Endothelial cell of umbilical vein (primary cell): Measurements from ENCODE around the gene DLEU7. TPM values are rescaled to one million over a fixed set of nuclear protein-coding genes. Genes with fewer than 3 reads are reported as not detected.

Experiments used
- BruUV-seq: library from RNA; stranded (reverse); fragments of 400-500 nt; replicated peaks from 2 replicates; lab custom pipeline; 2021; lab: Mats Ljungman, UMichigan
- CTCF ChIA-PET: fragments of 300-600, 350-600 bp; sonication (Branson Sonifier 250); formaldehyde crosslinking; loops from one replicate; lab custom pipeline; 2021; ENCODE audit warnings: antibody characterized with exemption, inconsistent platforms; lab: Charles Lee
- POLR2A ChIA-PET: fragments of 300-600, 350-600 bp; sonication (Branson Sonifier 250); formaldehyde crosslinking; loops from one replicate; lab custom pipeline; 2021; ENCODE audit warnings: antibody characterized with exemption, inconsistent platforms; lab: Charles Lee
- DNase-seq: peaks from one replicate; pipeline ENCODE4 v3.0.0-alpha.2; 2011; ENCODE audit warnings: low read depth, low spot score
- FAIRE-seq: peaks from 2 replicates; lab custom pipeline; 2011; peaks lifted over from hg19 to GRCh38; lab: Jason Lieb, UNC
- H2AFZ ChIP-seq: 2 replicates; pipeline ENCODE4 v1.6.0; 2012; ENCODE audit warnings: low read depth, low read length, control low read depth, inconsistent platforms
- H3K27ac ChIP-seq: 2 replicates; pipeline ENCODE4 v1.5.1; 2011; ENCODE audit warnings: low read depth, mild to moderate bottlenecking, control low read depth, low read length, moderate library complexity; ENCODE audit not compliant: insufficient read depth
- H3K27me3 ChIP-seq, 2 experiments: 2 replicates each; pipeline versions ENCODE4 v1.6.0 to v1.6.1; 2011; ENCODE audit warnings: low read length in 2 of 2, mixed read lengths in 1 of 2; ENCODE audit not compliant: control insufficient read depth in 2 of 2, insufficient read depth in 2 of 2
- H3K36me3 ChIP-seq, 2 experiments: 2 replicates in 1 of 2; 3 replicates in 1 of 2; pipeline ENCODE4 v1.5.1; 2011; ENCODE audit warnings: low read length in 2 of 2, mild to moderate bottlenecking in 1 of 2, moderate library complexity in 1 of 2; ENCODE audit not compliant: control insufficient read depth in 2 of 2, insufficient read depth in 2 of 2; ENCODE audit errors: extremely low read depth in 1 of 2
- H3K4me1 ChIP-seq: 3 replicates; pipeline ENCODE4 v1.5.1; 2011; ENCODE audit warnings: mild to moderate bottlenecking, low read length; ENCODE audit not compliant: control insufficient read depth, insufficient read depth; ENCODE audit errors: extremely low read depth
- H3K4me2 ChIP-seq: 2 replicates; pipeline ENCODE4 v1.6.1; 2011; ENCODE audit warnings: low read length, control low read depth, mixed read lengths; ENCODE audit not compliant: insufficient read depth
- H3K4me3 ChIP-seq, 3 experiments: fragments of 200-600 bp in 1 of 3; sonication (generic), shearing (Covaris generic) in 1 of 3; replicated peaks in 1 of 3; 2 replicates each; pipeline ENCODE4 v1.5.1; 2011 to 2016; ENCODE audit warnings: control low read depth in 3 of 3, low read length in 3 of 3, mild to moderate bottlenecking in 2 of 3, inconsistent platforms in 1 of 3, low read depth in 1 of 3, moderate library complexity in 1 of 3; ENCODE audit not compliant: insufficient read depth in 1 of 3
- H3K79me2 ChIP-seq: 2 replicates; pipeline ENCODE4 v1.6.0; 2012; ENCODE audit warnings: low read length, inconsistent platforms; ENCODE audit not compliant: control insufficient read depth, insufficient read depth
- H3K9ac ChIP-seq: replicated peaks from 2 replicates; pipeline ENCODE3; 2011; ENCODE audit warnings: low read length, control low read depth; ENCODE audit not compliant: insufficient read depth; ENCODE audit errors: extremely low read depth
- H3K9me1 ChIP-seq: replicated peaks from 3 replicates; pipeline ENCODE4 v1.6.0; 2011; ENCODE audit warnings: mild to moderate bottlenecking, low read length; ENCODE audit not compliant: control insufficient read depth, insufficient read depth; ENCODE audit errors: extremely low read depth
- H3K9me3 ChIP-seq: replicated peaks from 2 replicates; pipeline ENCODE4 v1.5.1; 2012; ENCODE audit warnings: low read length, inconsistent platforms; ENCODE audit not compliant: control insufficient read depth, insufficient read depth
- H4K20me1 ChIP-seq: replicated peaks from 2 replicates; pipeline ENCODE3; 2011; ENCODE audit warnings: mild to moderate bottlenecking, low read length; ENCODE audit not compliant: control insufficient read depth, insufficient read depth; ENCODE audit errors: extremely low read depth
- EZH2 ChIP-seq: IDR thresholded peaks from 2 replicates; pipeline ENCODE4 v1.6.1; 2012; ENCODE audit warnings: borderline replicate concordance, low read depth, mild to moderate bottlenecking, moderate library complexity, low read length, inconsistent platforms; ENCODE audit not compliant: severe bottlenecking
- FOS ChIP-seq: IDR thresholded peaks from 2 replicates; pipeline ENCODE4 v1.6.1; 2011; ENCODE audit warnings: mild to moderate bottlenecking, low read length, moderate library complexity, borderline replicate concordance; ENCODE audit not compliant: insufficient read depth
- GATA2 ChIP-seq: IDR thresholded peaks from 2 replicates; pipeline ENCODE4 v1.7.0; 2011; ENCODE audit warnings: low read depth, mild to moderate bottlenecking, moderate library complexity, mixed read lengths, low read length; ENCODE audit not compliant: insufficient read length, insufficient read depth
- JUN ChIP-seq: IDR thresholded peaks from 2 replicates; pipeline ENCODE4 v1.6.1; 2011; ENCODE audit warnings: borderline replicate concordance, low read depth; ENCODE audit not compliant: insufficient read length, insufficient read depth
- MYC ChIP-seq: IDR thresholded peaks from one replicate; pipeline ENCODE4 v1.6.1; 2011; ENCODE audit warnings: mild to moderate bottlenecking, low read depth, low read length
- POLR2A ChIP-seq: IDR thresholded peaks from 2 replicates; pipeline ENCODE4 v1.6.1; 2012; ENCODE audit warnings: low read depth, mild to moderate bottlenecking, control low read depth, low read length
- POLR2AphosphoS5 ChIP-seq: IDR thresholded peaks from 2 replicates; pipeline ENCODE4 v1.6.1; 2012; ENCODE audit warnings: low read depth, mild to moderate bottlenecking, control low read depth, low read length, moderate library complexity; ENCODE audit not compliant: insufficient read depth
- dilution Hi-C: fragments of 300-500 bp; cut with MboI; formaldehyde crosslinking; loops from one replicate; pipeline ENCODE4 v1.15.0; 2019; ENCODE audit warnings: low sequenced_read_pairs; ENCODE audit not compliant: extremely low pct_ligation_motif_present
- intact Hi-C: fragments of 100-400 bp; cut with micrococcal nuclease; formaldehyde crosslinking; loops from one replicate; pipeline ENCODE4 v1.10.0; 2022
- polyA plus RNA-seq, 4 experiments: library from polyadenylated mRNA; depleted of rRNA in 3 of 4; stranded (reverse) in 3 of 4; unstranded in 1 of 4; fragments of >200 nt; gene quantifications; 2 replicates each; pipeline versions ENCODE4 v1.2.1 to v1.2.3, GENCODE V29; 2011 to 2012; ENCODE audit warnings: missing spikeins in 1 of 4
- total RNA-seq: library from RNA; stranded (reverse); gene quantifications from 2 replicates; pipeline ENCODE4 v1.2.3, GENCODE V29; 2021
- TF ChIP-seq, protein P1 (sequence below): IDR thresholded peaks from 2 replicates; pipeline ENCODE4 v1.6.1; 2011; ENCODE audit not compliant: insufficient read depth, insufficient read length
- TF ChIP-seq, protein P2 (sequence below), 2 donors: IDR thresholded peaks; 1 replicate in 1 of 2; 2 replicates in 1 of 2; pipeline ENCODE4 v1.5.1; 2011; ENCODE audit warnings: low read length in 2 of 2, mild to moderate bottlenecking in 2 of 2, moderate library complexity in 2 of 2, control low read depth in 1 of 2, inconsistent platforms in 1 of 2, low read depth in 1 of 2; ENCODE audit not compliant: insufficient read depth in 1 of 2; ENCODE audit errors: extremely low read depth in 1 of 2

The DLEU7 gene
- total and polyA plus RNA-seq, 2 donors (not counting 3 experiments of a cell fraction or from before 2014, with no cell fraction given) = not detected

DNA sequence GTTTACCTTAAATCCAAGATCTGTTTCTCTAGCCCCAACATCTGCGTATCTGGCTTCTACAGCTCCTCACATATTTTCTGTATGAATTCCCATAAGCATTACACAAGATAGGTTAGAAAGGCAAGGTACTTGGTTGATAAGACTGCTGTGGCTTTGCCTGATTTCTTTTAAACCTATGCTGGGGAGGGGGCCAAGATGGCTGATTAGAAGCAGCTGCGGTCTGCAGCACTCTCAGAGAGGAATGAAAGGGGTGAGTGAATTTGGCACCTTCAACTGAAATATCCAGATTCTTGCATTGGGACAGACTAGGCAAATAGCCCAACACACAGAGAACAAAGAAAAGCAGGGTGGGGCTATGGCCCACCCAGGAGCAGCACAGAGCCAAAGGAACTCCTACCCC is 12.2 kb upstream of the DLEU7 start:
- FAIRE-seq (no peak), DNase-seq (no peak)
- H3K9me3 ChIP-seq = no peaks in the 10 kb centered on the region
- H3K4me3 ChIP-seq = no peak overlapping the region
- ChIA-PET POLR2A (no interaction called here), CTCF (interaction anchor here (0.9 kb wide), 1 partner anchor 9 kb away, joined by 3 read pairs; no protein-coding TSS in a partner anchor)
- no peaks in the 10 kb centered on the region for H3K4me1 ChIP-seq
- peaks cover 0 to 8% of the 10 kb centered on the region in 2 experiments for H3K27me3 ChIP-seq
- H3K79me2 ChIP-seq = no peaks in the 10 kb centered on the region
- no peak overlapping the region for H2AFZ ChIP-seq
- intact Hi-C loops = no loop called here
- H3K36me3 ChIP-seq = no peaks in the 10 kb centered on the region
- no peak overlapping the region for H3K27ac ChIP-seq
- no peak overlapping the region for H3K9ac ChIP-seq
- no peaks in the 10 kb centered on the region for H4K20me1 ChIP-seq
- no peaks in the 10 kb centered on the region for H3K9me1 ChIP-seq
- dilution Hi-C loops = no loop called here
- no peak overlapping the region for H3K4me2 ChIP-seq
- no peak for TF ChIP-seq EZH2
- no peak for TF ChIP-seq POLR2AphosphoS5
- TF ChIP-seq JUN = no peak
- TF ChIP-seq MYC = no peak
- TF ChIP-seq FOS = no peak
- no peak for TF ChIP-seq GATA2
- TF ChIP-seq, protein P1, sequence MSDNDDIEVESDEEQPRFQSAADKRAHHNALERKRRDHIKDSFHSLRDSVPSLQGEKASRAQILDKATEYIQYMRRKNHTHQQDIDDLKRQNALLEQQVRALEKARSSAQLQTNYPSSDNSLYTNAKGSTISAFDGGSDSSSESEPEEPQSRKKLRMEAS = no peak
- TF ChIP-seq POLR2A = no peak
- TF ChIP-seq, protein P2, sequence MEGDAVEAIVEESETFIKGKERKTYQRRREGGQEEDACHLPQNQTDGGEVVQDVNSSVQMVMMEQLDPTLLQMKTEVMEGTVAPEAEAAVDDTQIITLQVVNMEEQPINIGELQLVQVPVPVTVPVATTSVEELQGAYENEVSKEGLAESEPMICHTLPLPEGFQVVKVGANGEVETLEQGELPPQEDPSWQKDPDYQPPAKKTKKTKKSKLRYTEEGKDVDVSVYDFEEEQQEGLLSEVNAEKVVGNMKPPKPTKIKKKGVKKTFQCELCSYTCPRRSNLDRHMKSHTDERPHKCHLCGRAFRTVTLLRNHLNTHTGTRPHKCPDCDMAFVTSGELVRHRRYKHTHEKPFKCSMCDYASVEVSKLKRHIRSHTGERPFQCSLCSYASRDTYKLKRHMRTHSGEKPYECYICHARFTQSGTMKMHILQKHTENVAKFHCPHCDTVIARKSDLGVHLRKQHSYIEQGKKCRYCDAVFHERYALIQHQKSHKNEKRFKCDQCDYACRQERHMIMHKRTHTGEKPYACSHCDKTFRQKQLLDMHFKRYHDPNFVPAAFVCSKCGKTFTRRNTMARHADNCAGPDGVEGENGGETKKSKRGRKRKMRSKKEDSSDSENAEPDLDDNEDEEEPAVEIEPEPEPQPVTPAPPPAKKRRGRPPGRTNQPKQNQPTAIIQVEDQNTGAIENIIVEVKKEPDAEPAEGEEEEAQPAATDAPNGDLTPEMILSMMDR (IDR thresholded peaks at IDR 0.05; ENCODE audit: extremely low read depth in 1 of 2, insufficient read depth in 1 of 2, low read depth in 1 of 2, low read length in 2 of 2) = no peak
- BruUV-seq = no TSS peak
